H1 (cell line): ENCODE data around the gene WDR37. TPM values are rescaled to one million over a fixed set of nuclear protein-coding genes. Genes with fewer than 3 reads are reported as not detected.

Experiments
- CTCF ChIA-PET: fragments of 300-600 bp; sonication (Branson Sonifier 250); formaldehyde crosslinking; loops from one replicate; lab custom pipeline; 2021; ENCODE audit not compliant: partially characterized antibody; lab: Charles Lee
- POLR2A ChIA-PET: fragments of 300-600 bp; sonication (Branson Sonifier 250); formaldehyde crosslinking; loops from one replicate; lab custom pipeline; 2021; ENCODE audit warnings: inconsistent platforms; ENCODE audit not compliant: partially characterized antibody; lab: Charles Lee
- DNase-seq, 2 experiments: peaks; one replicate each; pipeline versions ENCODE4 v3.0.0 to v3.0.0-alpha.2; 2010 to 2022; ENCODE audit warnings: low spot score in 2 of 2, low read depth in 1 of 2, mixed read lengths in 1 of 2
- FAIRE-seq: peaks from 2 replicates; lab custom pipeline; 2011; peaks lifted over from hg19 to GRCh38; lab: Jason Lieb, UNC
- H2AFZ ChIP-seq: 2 replicates; pipeline ENCODE4 v1.8.1; 2012; ENCODE audit warnings: low read length, inconsistent platforms
- H2AK5ac ChIP-seq: 2 replicates; pipeline ENCODE4 v1.6.1; 2013; ENCODE audit warnings: low read depth, low read length
- H2BK120ac ChIP-seq: replicated peaks from 2 replicates; pipeline ENCODE3; 2013; ENCODE audit warnings: low read depth, low read length, inconsistent platforms
- H2BK12ac ChIP-seq: 2 replicates; pipeline ENCODE4 v1.6.1; 2013; ENCODE audit warnings: low read depth, low read length
- H2BK15ac ChIP-seq: 2 replicates; pipeline ENCODE4 v1.6.1; 2013; ENCODE audit warnings: low read length
- H2BK20ac ChIP-seq: 2 replicates; pipeline ENCODE4 v1.6.1; 2013; ENCODE audit warnings: low read length
- H2BK5ac ChIP-seq: 2 replicates; pipeline ENCODE4 v1.6.1; 2013; ENCODE audit warnings: low read depth, low read length
- H3K14ac ChIP-seq: 2 replicates; pipeline ENCODE4 v1.6.1; 2013; ENCODE audit warnings: inconsistent platforms; ENCODE audit not compliant: insufficient read length
- H3K18ac ChIP-seq: 2 replicates; pipeline ENCODE4 v1.6.1; 2013; ENCODE audit warnings: low read length; ENCODE audit errors: extremely low read depth
- H3K23ac ChIP-seq: 2 replicates; pipeline ENCODE4 v1.6.1; 2013; ENCODE audit warnings: inconsistent platforms; ENCODE audit not compliant: insufficient read length
- H3K23me2 ChIP-seq: 2 replicates; pipeline ENCODE4 v1.6.1; 2013; ENCODE audit warnings: low read depth, low read length
- H3K27ac ChIP-seq: 2 replicates; pipeline ENCODE4 v1.6.1; 2011; ENCODE audit warnings: low read depth, low read length, inconsistent platforms
- H3K27me3 ChIP-seq, 4 experiments: replicated peaks in 1 of 4; 1 replicate in 1 of 4; 2 replicates in 3 of 4; pipeline versions ENCODE4 v1.6.1 to v1.8.1; 2011 to 2013; ENCODE audit warnings: low read length in 3 of 4, mild to moderate bottlenecking in 3 of 4, inconsistent platforms in 2 of 4, mixed read lengths in 2 of 4, moderate library complexity in 1 of 4; ENCODE audit not compliant: control insufficient read depth in 3 of 4, insufficient read depth in 3 of 4; ENCODE audit errors: extremely low read depth in 1 of 4
- H3K36me3 ChIP-seq, 4 experiments: 2 replicates each; pipeline versions ENCODE4 v1.6.1 to v1.8.1; 2011 to 2013; ENCODE audit warnings: mild to moderate bottlenecking in 4 of 4, low read length in 3 of 4, moderate library complexity in 2 of 4, control low read depth in 1 of 4, inconsistent platforms in 1 of 4; ENCODE audit not compliant: insufficient read depth in 4 of 4, control insufficient read depth in 2 of 4
- H3K4ac ChIP-seq: replicated peaks from 2 replicates; pipeline ENCODE3; 2013; ENCODE audit warnings: low read length, low read depth, mixed read lengths, inconsistent platforms; ENCODE audit not compliant: insufficient read length
- H3K4me1 ChIP-seq, 4 experiments: replicated peaks in 1 of 4; 1 replicate in 1 of 4; 2 replicates in 3 of 4; pipeline versions ENCODE4 v1.6.1 to v1.8.1; 2011 to 2013; ENCODE audit warnings: low read length in 3 of 4, inconsistent platforms in 2 of 4, mixed read lengths in 1 of 4; ENCODE audit not compliant: insufficient read depth in 4 of 4, control insufficient read depth in 3 of 4
- H3K4me2 ChIP-seq, 2 experiments: 2 replicates each; pipeline versions ENCODE4 v1.6.1 to v1.8.1; 2011 to 2013; ENCODE audit warnings: low read depth in 2 of 2, low read length in 2 of 2, control low read depth in 1 of 2, inconsistent platforms in 1 of 2, mild to moderate bottlenecking in 1 of 2; ENCODE audit not compliant: insufficient read depth in 1 of 2
- H3K4me3 ChIP-seq, 4 experiments: fragments of 200-600, 300-600 bp in 1 of 4; sonication (generic), shearing (Covaris generic), sonication (Bioruptor Twin) in 1 of 4; 2 replicates each; pipeline versions ENCODE4 v1.5.1 to v1.8.1; 2011 to 2016; ENCODE audit warnings: low read length in 4 of 4, low read depth in 3 of 4, control low read depth in 2 of 4, inconsistent platforms in 2 of 4, mild to moderate bottlenecking in 2 of 4, mixed read lengths in 1 of 4, moderate library complexity in 1 of 4; ENCODE audit not compliant: insufficient read depth in 2 of 4; ENCODE audit errors: extremely low read depth in 1 of 4
- H3K56ac ChIP-seq: replicated peaks from 2 replicates; pipeline ENCODE3; 2013; ENCODE audit warnings: low read depth, mild to moderate bottlenecking, mixed read lengths, low read length, inconsistent platforms; ENCODE audit not compliant: insufficient read length
- H3K79me1 ChIP-seq: 2 replicates; pipeline ENCODE4 v1.6.1; 2013; ENCODE audit warnings: low read depth, low read length, control low read depth
- H3K79me2 ChIP-seq, 2 experiments: 2 replicates each; pipeline versions ENCODE4 v1.6.1 to v1.8.1; 2012 to 2013; ENCODE audit warnings: low read length in 2 of 2, mild to moderate bottlenecking in 2 of 2, inconsistent platforms in 1 of 2; ENCODE audit not compliant: insufficient read depth in 2 of 2, control insufficient read depth in 1 of 2
- H3K9ac ChIP-seq, 4 experiments: replicated peaks in 1 of 4; 1 replicate in 1 of 4; 2 replicates in 3 of 4; pipeline versions ENCODE4 v1.6.1 to v1.8.1; 2011 to 2013; ENCODE audit warnings: low read depth in 3 of 4, low read length in 3 of 4, control low read depth in 2 of 4, mild to moderate bottlenecking in 2 of 4, moderate library complexity in 2 of 4, inconsistent platforms in 1 of 4; ENCODE audit errors: extremely low read depth in 1 of 4
- H3K9me3 ChIP-seq, 2 experiments: 2 replicates each; pipeline versions ENCODE4 v1.6.1 to v1.8.1; 2012 to 2013; ENCODE audit warnings: mild to moderate bottlenecking in 2 of 2, moderate library complexity in 2 of 2, control low read depth in 1 of 2, inconsistent platforms in 1 of 2, low read depth in 1 of 2, low read length in 1 of 2, mixed read lengths in 1 of 2; ENCODE audit not compliant: insufficient read depth in 2 of 2
- H4K20me1 ChIP-seq, 2 experiments: replicated peaks in 1 of 2; 2 replicates each; pipeline versions ENCODE3 to v1.8.1; 2011 to 2013; ENCODE audit warnings: inconsistent platforms in 2 of 2, low read length in 2 of 2, mild to moderate bottlenecking in 1 of 2; ENCODE audit not compliant: insufficient read depth in 2 of 2, control insufficient read depth in 1 of 2
- H4K5ac ChIP-seq: 2 replicates; pipeline ENCODE4 v1.6.1; 2013; ENCODE audit warnings: low read length, low read depth, mixed read lengths, inconsistent platforms; ENCODE audit not compliant: insufficient read length
- H4K8ac ChIP-seq: 2 replicates; pipeline ENCODE4 v1.8.0; 2013; ENCODE audit warnings: mild to moderate bottlenecking, moderate library complexity, low read length, inconsistent platforms; ENCODE audit not compliant: insufficient read depth; ENCODE audit errors: extremely low read depth
- H4K91ac ChIP-seq: replicated peaks from 2 replicates; pipeline ENCODE3; 2013; ENCODE audit warnings: low read length, mixed read lengths, inconsistent platforms; ENCODE audit not compliant: insufficient read length
- CTCF ChIP-seq, 3 experiments: IDR thresholded peaks; 1 replicate in 2 of 3; 2 replicates in 1 of 3; pipeline versions ENCODE4 v1.5.1 to v1.6.1; 2011; ENCODE audit warnings: low read length in 3 of 3, mild to moderate bottlenecking in 3 of 3, inconsistent platforms in 2 of 3, low read depth in 1 of 3, moderate library complexity in 1 of 3; ENCODE audit not compliant: insufficient read depth in 1 of 3; ENCODE audit errors: control extremely low read depth in 1 of 3
- HDAC2 ChIP-seq, 2 experiments: fragments of 300-600 bp in 1 of 2; sonication (generic) in 1 of 2; IDR thresholded peaks; 2 replicates each; pipeline ENCODE4 v1.6.1; 2011 to 2012; ENCODE audit warnings: low read depth in 2 of 2, low read length in 2 of 2, mild to moderate bottlenecking in 2 of 2, moderate library complexity in 2 of 2, borderline replicate concordance in 1 of 2, inconsistent platforms in 1 of 2
- HDAC6 ChIP-seq: IDR thresholded peaks from one replicate; pipeline ENCODE4 v1.7.1; 2012; ENCODE audit warnings: low read depth, mild to moderate bottlenecking, inconsistent platforms, low read length, moderate library complexity
- KDM4A ChIP-seq: IDR thresholded peaks from one replicate; pipeline ENCODE4 v1.7.1; 2012; ENCODE audit warnings: low read depth, mild to moderate bottlenecking, moderate library complexity, low read length, inconsistent platforms; ENCODE audit not compliant: severe bottlenecking
- SIX5 ChIP-seq: IDR thresholded peaks from 2 replicates; pipeline ENCODE4 v1.6.1; 2011; ENCODE audit warnings: mild to moderate bottlenecking, low read depth, low read length
- SRF ChIP-seq: IDR thresholded peaks from 2 replicates; pipeline ENCODE4 v1.6.1; 2011; ENCODE audit warnings: mild to moderate bottlenecking, low read depth, low read length, moderate library complexity
- WGBS, 2 experiments: shearing (Covaris generic) in 1 of 2; methylation state at CpG; one replicate each; pipeline versions ENCODE4 v1.1.6 to v1.1.7; 2013 to 2015; ENCODE audit warnings: low lambda C conversion rate in 2 of 2, mixed read lengths in 2 of 2, inconsistent platforms in 1 of 2, low coverage in 1 of 2, missing lambda C conversion rate in 1 of 2; ENCODE audit not compliant: insufficient replicate concordance in 2 of 2, insufficient coverage in 1 of 2, insufficient read length in 1 of 2; ENCODE audit errors: extremely low coverage in 1 of 2, missing lambda C conversion rate in 1 of 2; 5-methylcytosine and 5-hydroxymethylcytosine counted together
- polyA plus RNA-seq, 7 experiments: library from polyadenylated mRNA; depleted of rRNA in 3 of 7; stranded (reverse) in 5 of 7; unstranded in 2 of 7; fragments of >200 nt in 5 of 7; fragments of 200-250 nt in 2 of 7; gene quantifications; 1 replicate in 5 of 7; 2 replicates in 1 of 7; 4 replicates in 1 of 7; pipeline versions ENCODE4 v1.2.1 to v1.2.3, GENCODE V29; 2011 to 2013; ENCODE audit warnings: missing spikeins in 2 of 7, mixed read lengths in 2 of 7
- total RNA-seq: library from RNA; stranded (reverse); fragmentation: NEBNext Ultra II Directional; extraction: Animal tissue kit (Norgen Biotek cat#: 25700); gene quantifications from 2 replicates; pipeline ENCODE4 v1.2.1, GENCODE V29; 2021

WDR37 gene
- total and polyA plus RNA-seq, 2 of the 8 experiments (the other 6 are each of a cell fraction or from before 2014, with no cell fraction given), result 9.6 to 12.0 TPM

- no peaks in the 10 kb centered on the region for H3K9me3 ChIP-seq
- H2AFZ ChIP-seq, result no peak overlapping the region
- H3K36me3 ChIP-seq, result peaks cover 3 to 51% (median 31%) of the 10 kb centered on the region in 4 experiments; a peak in 7 of 8 replicates
- CTCF ChIA-PET, result no interaction called here
- DNase-seq, result no peak
- H3K23ac ChIP-seq, result no peak overlapping the region
- no peak overlapping the region for H3K4me3 ChIP-seq
- no peaks in the 10 kb centered on the region for H3K27me3 ChIP-seq
- H3K79me1 ChIP-seq, result peaks cover 7% of the 10 kb centered on the region; the same call in 1 of the 2 replicates
- no peak overlapping the region for H3K56ac ChIP-seq
- no peak overlapping the region for H2BK120ac ChIP-seq
- H4K5ac ChIP-seq, result no peak overlapping the region
- H2BK20ac ChIP-seq, result no peak overlapping the region
- no peak for FAIRE-seq
- H3K4ac ChIP-seq, result no peak overlapping the region
- no peak overlapping the region for H4K91ac ChIP-seq
- no peak overlapping the region for H2BK15ac ChIP-seq
- H3K4me1 ChIP-seq, result no peaks in the 10 kb centered on the region; a peak in 1 of 7 replicates
- H2AK5ac ChIP-seq, result no peak overlapping the region
- no peak overlapping the region for H3K14ac ChIP-seq
- no peak overlapping the region for H3K4me2 ChIP-seq
- peaks cover 4 to 22% of the 10 kb centered on the region in 2 experiments for H3K79me2 ChIP-seq
- peaks cover 4 to 20% of the 10 kb centered on the region in 2 experiments for H4K20me1 ChIP-seq
- no peak for TF ChIP-seq SRF
- no peak for TF ChIP-seq HDAC6
- TF ChIP-seq CTCF (IDR thresholded peaks at IDR 0.05; ENCODE audit: control extremely low read depth in 1 of 3, insufficient read depth in 1 of 3, low read depth in 1 of 3, low read length in 3 of 3), result no peak
- no peak for TF ChIP-seq HDAC2 (IDR thresholded peaks at IDR 0.05; ENCODE audit: borderline replicate concordance in 1 of 2, low read depth in 2 of 2, low read length in 2 of 2)
- TF ChIP-seq SIX5, result no peak
- TF ChIP-seq KDM4A, result no peak
- H3K18ac ChIP-seq, result no peak overlapping the region
- no peak overlapping the region for H2BK5ac ChIP-seq
- POLR2A ChIA-PET, result no interaction called here
- WGBS, 2 experiments, result 89% methylated on average over 3 of the region's 3 CpGs; no CpG with 5 or more reads in 1 of the 2 experiments
- no peak overlapping the region for H4K8ac ChIP-seq
- no peak overlapping the region for H3K27ac ChIP-seq
- no peak overlapping the region for H2BK12ac ChIP-seq
- H3K23me2 ChIP-seq, result no peaks in the 10 kb centered on the region
- H3K9ac ChIP-seq, result no peak overlapping the region
Observed at GRCh38 chr10:1040133-1040532, 16.1 kb upstream of the WDR37 start.
